HepG2 (cell line): Measurements from ENCODE around the gene PTTG1IP2. TPM values are rescaled to one million over a fixed set of nuclear protein-coding genes. Genes with fewer than 3 reads are reported as not detected.

Experiments
- ARNT ChIP-seq: fragments of 450-650 bp; IDR thresholded peaks from 2 replicates; pipeline ENCODE4 v1.6.1; 2017
- IKZF4 ChIP-seq: sonication (generic); formaldehyde crosslinking; IDR thresholded peaks from 2 replicates; pipeline ENCODE4 v1.5.1; 2020; ENCODE audit warnings: borderline replicate concordance, mild to moderate bottlenecking, low read depth, missing genetic modification reagents; ENCODE audit errors: not compliant biosample characterization
- RAD51 ChIP-seq: fragments of 450-650 bp; IDR thresholded peaks from 2 replicates; pipeline ENCODE4 v1.6.1; 2016; ENCODE audit warnings: borderline replicate concordance
- SUZ12 ChIP-seq: fragments of 150-350 bp; IDR thresholded peaks from 2 replicates; pipeline ENCODE4 v1.6.1; 2014; ENCODE audit warnings: low read depth, low read length
- ZNF878 ChIP-seq: sonication (generic); formaldehyde crosslinking; IDR thresholded peaks from 2 replicates; pipeline ENCODE4 v1.8.1; 2023; ENCODE audit warnings: mild to moderate bottlenecking, missing genetic modification reagents, moderate library complexity
- polyA plus RNA-seq, 8 experiments: library from polyadenylated mRNA; depleted of rRNA in 3 of 8; stranded (reverse) in 7 of 8; unstranded in 1 of 8; fragments of >200 nt; fragmentation: Illumina TruSeq in 4 of 8; extraction: Trizol in 4 of 8; gene quantifications; 2 replicates each; pipeline versions ENCODE4 v1.2.1 to v1.2.3, GENCODE V29; 2011 to 2016; ENCODE audit warnings: low read depth in 4 of 8, missing spikeins in 1 of 8, mixed read lengths in 1 of 8; ENCODE audit not compliant: insufficient read depth in 1 of 8
- total RNA-seq, 5 experiments: library from RNA; depleted of rRNA; stranded (reverse); fragments of >200 nt; fragmentation: Illumina TruSeq; extraction: Trizol; gene quantifications; 2 replicates each; pipeline ENCODE4 v1.2.3, GENCODE V29; 2016; ENCODE audit warnings: low read depth in 1 of 5
- TF ChIP-seq, protein P1 (sequence below), 2 experiments: sonication (generic) in 1 of 2; formaldehyde crosslinking in 1 of 2; IDR thresholded peaks; 2 replicates each; pipeline versions ENCODE4 v1.4.0 to v1.6.1; 2016 to 2020; ENCODE audit warnings: borderline replicate concordance in 1 of 2, low read depth in 1 of 2, mild to moderate bottlenecking in 1 of 2, missing genetic modification reagents in 1 of 2
- TF ChIP-seq, protein P2 (sequence below): sonication (generic); formaldehyde crosslinking; IDR thresholded peaks from 2 replicates; pipeline ENCODE4 v1.4.0; 2020; ENCODE audit warnings: missing genetic modification reagents
- TF ChIP-seq, protein P3 (sequence below): IDR thresholded peaks from 2 replicates; pipeline ENCODE4 v1.6.1; 2018; ENCODE audit warnings: missing genetic modification reagents

The PTTG1IP2 gene
- total and polyA plus RNA-seq, 2 of the 13 experiments (the other 11 are each of a cell fraction or from before 2014, with no cell fraction given), result not detected

DNA sequence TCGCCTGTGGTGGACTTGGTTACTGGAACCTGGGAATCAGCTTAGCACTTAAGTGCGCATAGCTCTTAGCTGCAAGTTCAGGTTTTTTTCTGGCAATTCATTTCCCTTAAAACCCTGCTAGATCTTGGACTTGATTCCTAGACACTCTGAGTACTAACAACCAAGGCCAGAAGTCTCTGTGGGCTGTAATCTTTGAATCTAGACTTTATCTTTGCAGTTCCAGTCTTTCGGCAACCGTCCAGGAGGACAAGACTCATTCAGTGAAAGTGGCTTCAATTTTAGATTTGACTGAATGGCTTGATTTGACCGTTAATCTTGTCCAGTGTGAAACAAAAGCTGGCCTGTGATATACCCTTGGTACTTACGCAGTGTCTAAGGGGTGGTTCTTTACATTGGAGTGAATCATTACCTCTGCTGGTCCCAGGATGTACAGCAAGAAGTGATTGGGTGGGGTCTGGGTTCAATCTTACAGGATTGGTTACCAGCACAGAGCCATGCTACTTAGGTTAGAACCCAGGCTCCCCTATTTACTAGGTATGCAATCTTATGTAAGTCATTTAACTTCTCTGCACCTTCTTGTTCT lies 16.4 kb downstream of the PTTG1IP2 start (continued):
- TF ChIP-seq, protein P1, sequence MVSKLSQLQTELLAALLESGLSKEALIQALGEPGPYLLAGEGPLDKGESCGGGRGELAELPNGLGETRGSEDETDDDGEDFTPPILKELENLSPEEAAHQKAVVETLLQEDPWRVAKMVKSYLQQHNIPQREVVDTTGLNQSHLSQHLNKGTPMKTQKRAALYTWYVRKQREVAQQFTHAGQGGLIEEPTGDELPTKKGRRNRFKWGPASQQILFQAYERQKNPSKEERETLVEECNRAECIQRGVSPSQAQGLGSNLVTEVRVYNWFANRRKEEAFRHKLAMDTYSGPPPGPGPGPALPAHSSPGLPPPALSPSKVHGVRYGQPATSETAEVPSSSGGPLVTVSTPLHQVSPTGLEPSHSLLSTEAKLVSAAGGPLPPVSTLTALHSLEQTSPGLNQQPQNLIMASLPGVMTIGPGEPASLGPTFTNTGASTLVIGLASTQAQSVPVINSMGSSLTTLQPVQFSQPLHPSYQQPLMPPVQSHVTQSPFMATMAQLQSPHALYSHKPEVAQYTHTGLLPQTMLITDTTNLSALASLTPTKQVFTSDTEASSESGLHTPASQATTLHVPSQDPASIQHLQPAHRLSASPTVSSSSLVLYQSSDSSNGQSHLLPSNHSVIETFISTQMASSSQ (IDR thresholded peaks at IDR 0.05; ENCODE audit: low read depth), result no peak
- TF ChIP-seq, protein P1 (CRISPR knock-in tag; IDR thresholded peaks at IDR 0.05; ENCODE audit: borderline replicate concordance), result no peak
- TF ChIP-seq, protein P2, sequence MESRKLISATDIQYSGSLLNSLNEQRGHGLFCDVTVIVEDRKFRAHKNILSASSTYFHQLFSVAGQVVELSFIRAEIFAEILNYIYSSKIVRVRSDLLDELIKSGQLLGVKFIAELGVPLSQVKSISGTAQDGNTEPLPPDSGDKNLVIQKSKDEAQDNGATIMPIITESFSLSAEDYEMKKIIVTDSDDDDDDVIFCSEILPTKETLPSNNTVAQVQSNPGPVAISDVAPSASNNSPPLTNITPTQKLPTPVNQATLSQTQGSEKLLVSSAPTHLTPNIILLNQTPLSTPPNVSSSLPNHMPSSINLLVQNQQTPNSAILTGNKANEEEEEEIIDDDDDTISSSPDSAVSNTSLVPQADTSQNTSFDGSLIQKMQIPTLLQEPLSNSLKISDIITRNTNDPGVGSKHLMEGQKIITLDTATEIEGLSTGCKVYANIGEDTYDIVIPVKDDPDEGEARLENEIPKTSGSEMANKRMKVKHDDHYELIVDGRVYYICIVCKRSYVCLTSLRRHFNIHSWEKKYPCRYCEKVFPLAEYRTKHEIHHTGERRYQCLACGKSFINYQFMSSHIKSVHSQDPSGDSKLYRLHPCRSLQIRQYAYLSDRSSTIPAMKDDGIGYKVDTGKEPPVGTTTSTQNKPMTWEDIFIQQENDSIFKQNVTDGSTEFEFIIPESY, result no peak
- TF ChIP-seq RAD51, result no peak
- TF ChIP-seq SUZ12, result no peak
- TF ChIP-seq ARNT, result no peak
- TF ChIP-seq, protein P3, sequence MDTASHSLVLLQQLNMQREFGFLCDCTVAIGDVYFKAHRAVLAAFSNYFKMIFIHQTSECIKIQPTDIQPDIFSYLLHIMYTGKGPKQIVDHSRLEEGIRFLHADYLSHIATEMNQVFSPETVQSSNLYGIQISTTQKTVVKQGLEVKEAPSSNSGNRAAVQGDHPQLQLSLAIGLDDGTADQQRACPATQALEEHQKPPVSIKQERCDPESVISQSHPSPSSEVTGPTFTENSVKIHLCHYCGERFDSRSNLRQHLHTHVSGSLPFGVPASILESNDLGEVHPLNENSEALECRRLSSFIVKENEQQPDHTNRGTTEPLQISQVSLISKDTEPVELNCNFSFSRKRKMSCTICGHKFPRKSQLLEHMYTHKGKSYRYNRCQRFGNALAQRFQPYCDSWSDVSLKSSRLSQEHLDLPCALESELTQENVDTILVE (CRISPR knock-in tag), result no peak
- no peak for TF ChIP-seq ZNF878 (CRISPR knock-in tag)
- TF ChIP-seq IKZF4 (CRISPR knock-in tag), result no peak
- TF ChIP-seq, all 625 proteins: peak for 0
